CD14-positive monocyte (primary cell): ENCODE measurements around the gene MDGA2. TPM values are rescaled to one million over a fixed set of nuclear protein-coding genes. Genes with fewer than 3 reads are reported as not detected.
"Not testable (repeated sequence)": the region's sequence is repeated elsewhere in the genome, so short reads cannot be mapped to it uniquely, and the experiment has no call there.

Source experiments
- DNase-seq, 3 donors: peaks; one replicate each; pipeline ENCODE4 v3.0.0-alpha.2; 2011 to 2022
- H2AFZ ChIP-seq: 2 replicates; pipeline ENCODE4 v1.6.0; 2012; ENCODE audit warnings: mild to moderate bottlenecking, low read depth, low read length, inconsistent platforms; ENCODE audit not compliant: insufficient read depth, poor library complexity, severe bottlenecking
- H3K27ac ChIP-seq, 2 donors: 1 replicate in 1 of 2; 2 replicates in 1 of 2; pipeline ENCODE4 v1.5.1; 2012 to 2013; ENCODE audit warnings: low read length in 2 of 2, control low read depth in 1 of 2, inconsistent platforms in 1 of 2, low read depth in 1 of 2, mild to moderate bottlenecking in 1 of 2
- H3K27me3 ChIP-seq, 2 donors: one replicate each; pipeline versions ENCODE4 v1.6.0 to v1.6.1; 2011 to 2013; ENCODE audit warnings: low read length in 2 of 2; ENCODE audit not compliant: control insufficient read depth in 2 of 2, insufficient read depth in 2 of 2
- H3K36me3 ChIP-seq, 2 donors: replicated peaks in 1 of 2; 1 replicate in 1 of 2; 2 replicates in 1 of 2; pipeline versions ENCODE4 v1.5.1 to v1.6.1; 2012 to 2013; ENCODE audit warnings: low read length in 2 of 2, control low read depth in 1 of 2, inconsistent platforms in 1 of 2, mild to moderate bottlenecking in 1 of 2; ENCODE audit not compliant: insufficient read depth in 2 of 2, control insufficient read depth in 1 of 2
- H3K4me1 ChIP-seq, 2 donors: 1 replicate in 1 of 2; 2 replicates in 1 of 2; pipeline versions ENCODE4 v1.5.1 to v1.6.1; 2012 to 2013; ENCODE audit warnings: low read length in 2 of 2, control low read depth in 1 of 2, inconsistent platforms in 1 of 2, mild to moderate bottlenecking in 1 of 2, moderate library complexity in 1 of 2; ENCODE audit not compliant: insufficient read depth in 2 of 2, control insufficient read depth in 1 of 2
- H3K4me2 ChIP-seq: replicated peaks from 2 replicates; pipeline ENCODE3; 2012; ENCODE audit warnings: low read length, moderate library complexity, mild to moderate bottlenecking; ENCODE audit not compliant: poor library complexity, severe bottlenecking; ENCODE audit errors: extremely low read depth
- H3K4me3 ChIP-seq, 3 experiments: fragments of 200-600 bp in 1 of 3; sonication (generic) in 1 of 3; replicated peaks in 1 of 3; 1 replicate in 2 of 3; 2 replicates in 1 of 3; pipeline ENCODE4 v1.5.1; 2011 to 2013; ENCODE audit warnings: low read length in 3 of 3, mild to moderate bottlenecking in 3 of 3, control low read depth in 2 of 3, low read depth in 2 of 3, inconsistent platforms in 1 of 3, moderate library complexity in 1 of 3
- H3K79me2 ChIP-seq: 2 replicates; pipeline ENCODE4 v1.6.0; 2012; ENCODE audit warnings: mild to moderate bottlenecking, control low read depth, inconsistent platforms, low read length, moderate library complexity; ENCODE audit not compliant: insufficient read depth
- H3K9ac ChIP-seq: 2 replicates; pipeline ENCODE4 v1.6.0; 2017; ENCODE audit warnings: low read length, mild to moderate bottlenecking; ENCODE audit not compliant: insufficient read depth, poor library complexity, severe bottlenecking
- H3K9me3 ChIP-seq, 2 donors: replicated peaks in 1 of 2; 1 replicate in 1 of 2; 2 replicates in 1 of 2; pipeline versions ENCODE4 v1.5.1 to v1.6.1; 2012 to 2013; ENCODE audit warnings: low read length in 2 of 2, control low read depth in 1 of 2; ENCODE audit not compliant: control insufficient read depth in 1 of 2, insufficient read depth in 1 of 2
- H4K20me1 ChIP-seq: 2 replicates; pipeline ENCODE4 v1.6.0; 2012; ENCODE audit warnings: mild to moderate bottlenecking, low read length, control low read depth, moderate library complexity; ENCODE audit not compliant: insufficient read depth
- H3K27ac Mint-ChIP-seq, 7 donors: one replicate each; pipeline ENCODE4 v1.8.0; 2020; ENCODE audit warnings: mild to moderate bottlenecking in 7 of 7, mixed read lengths in 7 of 7, moderate library complexity in 6 of 7, inconsistent platforms in 2 of 7
- H3K27me3 Mint-ChIP-seq, 3 donors: one replicate each; pipeline ENCODE4 v1.8.0; 2021 to 2022; ENCODE audit warnings: low read depth in 3 of 3, mild to moderate bottlenecking in 3 of 3, mixed read lengths in 3 of 3, moderate library complexity in 3 of 3, inconsistent platforms in 1 of 3
- H3K36me3 Mint-ChIP-seq, 2 donors: one replicate each; pipeline ENCODE4 v1.8.0; 2020; ENCODE audit warnings: mixed read lengths in 2 of 2, inconsistent platforms in 1 of 2, mild to moderate bottlenecking in 1 of 2
- H3K4me1 Mint-ChIP-seq: one replicate; pipeline ENCODE4 v1.8.0; 2020; ENCODE audit warnings: mild to moderate bottlenecking, mixed read lengths
- H3K4me3 Mint-ChIP-seq, 2 donors: one replicate each; pipeline ENCODE4 v1.8.0; 2020; ENCODE audit warnings: mild to moderate bottlenecking in 2 of 2, mixed read lengths in 2 of 2, moderate library complexity in 1 of 2
- H3K9me3 Mint-ChIP-seq, 7 donors: one replicate each; pipeline ENCODE4 v1.8.0; 2020 to 2022; ENCODE audit warnings: mixed read lengths in 7 of 7, mild to moderate bottlenecking in 6 of 7, moderate library complexity in 6 of 7, inconsistent platforms in 2 of 7
- CTCF ChIP-seq: fragments of 200-600 bp; IDR thresholded peaks from one replicate; pipeline ENCODE4 v1.8.0; 2022; ENCODE audit warnings: antibody characterized with exemption, mild to moderate bottlenecking
- WGBS: methylation state at CpG from one replicate; pipeline ENCODE4 v1.1.5; 2013; ENCODE audit warnings: missing lambda C conversion rate; ENCODE audit not compliant: insufficient coverage; 5-methylcytosine and 5-hydroxymethylcytosine counted together
- intact Hi-C, 2 donors: fragments of 100-400 bp; cut with micrococcal nuclease; formaldehyde crosslinking; loops; one replicate each; pipeline versions ENCODE4 v1.15.0 to v1.15.1; 2023
- polyA plus RNA-seq, 3 donors: library from polyadenylated mRNA; depleted of rRNA in 1 of 3; unstranded in 2 of 3; stranded (reverse) in 1 of 3; fragments of 300-500 nt in 2 of 3; fragments of >200 nt in 1 of 3; fragmentation: Illumina TruSeq in 2 of 3; gene quantifications; 1 replicate in 2 of 3; 2 replicates in 1 of 3; pipeline ENCODE4 v1.2.3, GENCODE V29; 2012 to 2021

Gene MDGA2
- polyA plus RNA-seq, 3 donors: not detected

- Mint-ChIP-seq H3K36me3 (no peaks in the 10 kb centered on the region), H3K9me3 (no peaks in the 10 kb centered on the region), H3K4me3 (no peak overlapping the region), H3K27me3 (peaks cover 0 to 1% (median 0%) of the 10 kb centered on the region in 3 donors), H3K27ac (no peak overlapping the region), H3K4me1 (no peaks in the 10 kb centered on the region)
- H3K27ac ChIP-seq: no peak overlapping the region
- H3K9me3 ChIP-seq: no peaks in the 10 kb centered on the region
- no peaks in the 10 kb centered on the region for H3K79me2 ChIP-seq
- H2AFZ ChIP-seq: no peak overlapping the region
- no peaks in the 10 kb centered on the region for H3K36me3 ChIP-seq
- H3K4me2 ChIP-seq: no peak overlapping the region
- H4K20me1 ChIP-seq: no peaks in the 10 kb centered on the region
- WGBS: 80% methylated on average over 1 of the region's 1 CpG
- intact Hi-C loops: no loop called here
- H3K4me1 ChIP-seq: no peaks in the 10 kb centered on the region
- no peak overlapping the region for H3K4me3 ChIP-seq
- no peaks in the 10 kb centered on the region for H3K27me3 ChIP-seq
- DNase-seq: no peak
- no peak overlapping the region for H3K9ac ChIP-seq
- no peak for TF ChIP-seq CTCF
Observed at GRCh38 chr14:47284283-47284682, 391.1 kb downstream of the MDGA2 start.

- H3K9ac ChIP-seq, H3K9me3 ChIP-seq, H3K9me3 Mint-ChIP-seq, H3K27ac Mint-ChIP-seq, H3K4me3 ChIP-seq, H3K4me1 ChIP-seq, intact Hi-C loops, H4K20me1 ChIP-seq, H3K4me1 Mint-ChIP-seq, H3K4me2 ChIP-seq, DNase-seq, H3K36me3 Mint-ChIP-seq, H3K4me3 Mint-ChIP-seq, H3K27me3 Mint-ChIP-seq, H3K79me2 ChIP-seq, H3K27ac ChIP-seq, H3K27me3 ChIP-seq, H2AFZ ChIP-seq, H3K36me3 ChIP-seq: not testable (repeated sequence)
- 93% methylated on average over 8 of the region's 16 CpGs for WGBS
Observed at GRCh38 chr14:47281761-47282160, 393.6 kb downstream of the MDGA2 start.
